SJCRH30 (cell line): ENCODE data around the gene ANP32D. TPM values are rescaled to one million over a fixed set of nuclear protein-coding genes. Genes with fewer than 3 reads are reported as not detected.
"Not testable (repeated sequence)": the region's sequence is repeated elsewhere in the genome, so short reads cannot be mapped to it uniquely, and the experiment has no call there.

ENCODE experiments used
- DNase-seq, 2 experiments: peaks; one replicate each; pipeline ENCODE4 v3.0.0-alpha.2; 2015 to 2020
- H3K27ac ChIP-seq: fragments of 250-450 bp; sonication (Bioruptor Pico); 2 replicates; pipeline ENCODE4 v1.5.1; 2020; ENCODE audit warnings: mild to moderate bottlenecking, moderate library complexity
- H3K27me3 ChIP-seq: fragments of 250-450 bp; sonication (Bioruptor Pico); 2 replicates; pipeline ENCODE4 v1.5.1; 2020; ENCODE audit warnings: mild to moderate bottlenecking, moderate library complexity
- H3K36me3 ChIP-seq: fragments of 250-450 bp; sonication (Bioruptor Pico); 2 replicates; pipeline ENCODE4 v1.5.1; 2020; ENCODE audit warnings: mild to moderate bottlenecking, moderate library complexity
- H3K4me1 ChIP-seq: fragments of 250-450 bp; sonication (Bioruptor Pico); 2 replicates; pipeline ENCODE4 v1.5.1; 2020; ENCODE audit warnings: mild to moderate bottlenecking, moderate library complexity
- H3K4me3 ChIP-seq: fragments of 250-450 bp; sonication (Bioruptor Pico); 2 replicates; pipeline ENCODE4 v1.5.1; 2020; ENCODE audit warnings: mild to moderate bottlenecking, moderate library complexity
- H3K9me3 ChIP-seq: fragments of 250-450 bp; sonication (Bioruptor Pico); replicated peaks from 2 replicates; pipeline ENCODE4 v1.5.1; 2020; ENCODE audit warnings: mild to moderate bottlenecking, moderate library complexity
- total RNA-seq: library from RNA; depleted of rRNA; stranded (reverse); fragments of >200 nt; shearing (Covaris generic); gene quantifications from 2 replicates; pipeline ENCODE4 v1.2.3, GENCODE V29; 2014; rRNA removed

The ANP32D gene
- total RNA-seq: 0.18 TPM in 1 of 2 replicates, not detected in the other

DNA sequence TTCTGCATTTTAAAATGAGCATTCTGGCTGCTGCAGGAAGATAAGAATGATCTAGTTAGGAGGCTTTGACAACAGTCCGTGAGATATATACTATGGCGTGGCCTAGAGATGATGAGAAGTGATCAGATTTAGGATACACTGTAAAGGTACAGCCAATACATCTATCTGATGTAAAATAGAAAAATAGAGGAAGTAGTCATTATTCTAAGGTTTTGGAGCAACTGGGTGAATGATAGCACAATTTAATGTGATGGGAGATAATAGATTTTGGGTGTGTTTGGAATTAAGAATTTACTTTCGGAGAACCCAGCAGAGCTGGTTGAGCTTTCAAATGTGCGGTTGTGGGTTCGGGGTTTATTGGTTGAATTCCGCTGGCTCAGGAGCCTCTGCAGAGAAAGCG, at the start of gene ANP32D:
Gene ANP32D, plus strand, starts transcription at position 301 of the 400 bp plus-strand sequence. CDS start 106 bp downstream, outside the sequence.
- Histone ChIP-seq H3K36me3 (no peaks in the 10 kb centered on the region), H3K27ac (no peak within 1 kb of the TSS), H3K4me3 (no peak within 1 kb of the TSS), H3K4me1 (no peaks in the 10 kb centered on the region), H3K9me3 (0 out of 2 replicates have a peak, but pooled peaks cover 6% of the 10 kb centered on the region), H3K27me3 (no peaks in the 10 kb centered on the region)
- DNase-seq: no peak

DNA sequence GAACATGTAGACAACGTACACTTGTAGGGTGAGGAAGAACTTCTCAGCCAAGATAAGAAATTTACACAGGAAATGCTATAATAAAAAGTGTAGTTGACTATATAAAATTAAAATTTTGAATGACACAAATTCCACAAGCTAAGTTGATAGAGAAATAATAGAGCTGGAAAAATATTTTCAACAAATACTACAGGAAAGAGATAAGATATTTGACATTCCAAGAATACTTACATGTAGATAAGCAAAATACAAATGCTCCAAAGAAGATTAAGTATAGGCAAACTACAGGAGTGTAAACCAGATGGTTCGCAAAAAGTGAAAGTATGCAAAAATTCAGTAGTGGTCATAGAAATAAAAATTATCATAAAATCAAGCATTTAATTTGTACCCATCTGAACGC, 49.2 kb upstream of the ANP32D start:
- DNase-seq: no peak
- Histone ChIP-seq H3K9me3 (no peaks in the 10 kb centered on the region), H3K4me3 (no peak overlapping the region), H3K27me3 (no peaks in the 10 kb centered on the region), H3K36me3 (no peaks in the 10 kb centered on the region), H3K4me1 (no peaks in the 10 kb centered on the region), H3K27ac (no peak overlapping the region)

DNA sequence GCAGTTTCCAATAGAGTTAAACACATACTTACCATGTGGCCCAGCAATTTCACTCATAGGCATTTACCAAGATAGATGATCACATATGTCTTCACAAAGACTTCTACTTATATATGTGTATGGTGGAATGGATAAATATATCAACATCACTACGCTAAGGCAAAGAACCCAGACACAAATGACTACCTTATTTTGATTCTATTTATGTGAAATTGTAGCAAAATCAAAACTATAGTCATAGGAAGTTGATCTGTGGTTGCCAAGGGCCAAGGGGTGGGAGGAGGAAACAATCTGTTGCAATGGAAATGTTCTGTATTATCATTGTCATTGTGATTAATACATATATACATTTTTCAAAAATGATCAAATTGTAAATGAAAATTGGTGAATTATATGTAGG, 47.7 kb upstream of the ANP32D start:
- Histone ChIP-seq H3K36me3 (no peaks in the 10 kb centered on the region), H3K27me3 (no peaks in the 10 kb centered on the region), H3K27ac (no peak overlapping the region), H3K9me3 (no peaks in the 10 kb centered on the region), H3K4me3 (no peak overlapping the region), H3K4me1 (no peaks in the 10 kb centered on the region)
- no peak for DNase-seq

- not testable (repeated sequence) for H3K4me1 ChIP-seq, H3K9me3 ChIP-seq, H3K27me3 ChIP-seq, H3K36me3 ChIP-seq, H3K4me3 ChIP-seq, DNase-seq, H3K27ac ChIP-seq
Measured at GRCh38 chr12:48434016-48434415, 38.3 kb upstream of the ANP32D start.

GRCh38 chr12:48441069-48441468, 31.3 kb upstream of the ANP32D start:
- no peak for DNase-seq
- H3K4me1 ChIP-seq: no peaks in the 10 kb centered on the region
- H3K4me3 ChIP-seq: no peak overlapping the region
- peaks cover 6% of the 10 kb centered on the region; the same call in 1 of the 2 replicates for H3K27me3 ChIP-seq
- no peaks in the 10 kb centered on the region for H3K36me3 ChIP-seq
- peaks cover 11% of the 10 kb centered on the region; the same call in 1 of the 2 replicates for H3K9me3 ChIP-seq
- H3K27ac ChIP-seq: no peak overlapping the region

DNA sequence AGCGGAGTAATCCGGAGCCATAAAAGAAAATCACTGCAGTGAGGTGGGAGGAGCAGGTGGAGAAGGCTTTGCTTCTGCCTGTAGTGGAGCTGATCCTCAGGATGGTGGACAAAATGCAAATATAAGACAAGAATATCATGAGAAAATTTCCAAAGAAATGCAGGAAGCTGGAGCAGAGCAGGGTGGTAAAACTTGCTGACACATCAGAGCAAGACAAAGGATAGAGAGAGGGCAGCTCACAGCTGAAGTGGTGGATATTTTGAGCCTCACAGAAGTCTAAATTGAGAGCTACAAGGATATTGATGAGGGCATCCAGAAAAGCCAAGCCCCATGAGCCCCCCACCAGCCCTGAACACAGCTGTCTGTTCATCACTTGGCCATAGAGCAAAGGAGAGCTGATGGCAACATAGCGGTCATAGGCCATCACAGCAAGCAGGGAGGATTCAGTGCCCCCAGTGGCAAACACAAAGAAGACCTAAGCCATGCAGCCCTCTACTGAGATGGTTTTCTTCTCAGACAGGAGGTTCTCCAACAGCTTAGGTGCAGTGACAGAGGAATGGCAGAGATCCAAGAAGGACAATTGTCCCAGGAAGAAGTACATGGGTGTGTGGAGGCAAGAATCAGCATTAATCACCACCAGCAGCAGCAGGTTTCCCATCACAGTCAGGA, 30.0 kb upstream of the ANP32D start:
- Histone ChIP-seq H3K4me1 (no peaks in the 10 kb centered on the region), H3K9me3 (peaks cover 9% of the 10 kb centered on the region; the same call in 1 of the 2 replicates), H3K27me3 (peaks cover 6% of the 10 kb centered on the region; the same call in 1 of the 2 replicates), H3K4me3 (no peak overlapping the region), H3K27ac (no peak overlapping the region), H3K36me3 (no peaks in the 10 kb centered on the region)
- no peak for DNase-seq

DNA sequence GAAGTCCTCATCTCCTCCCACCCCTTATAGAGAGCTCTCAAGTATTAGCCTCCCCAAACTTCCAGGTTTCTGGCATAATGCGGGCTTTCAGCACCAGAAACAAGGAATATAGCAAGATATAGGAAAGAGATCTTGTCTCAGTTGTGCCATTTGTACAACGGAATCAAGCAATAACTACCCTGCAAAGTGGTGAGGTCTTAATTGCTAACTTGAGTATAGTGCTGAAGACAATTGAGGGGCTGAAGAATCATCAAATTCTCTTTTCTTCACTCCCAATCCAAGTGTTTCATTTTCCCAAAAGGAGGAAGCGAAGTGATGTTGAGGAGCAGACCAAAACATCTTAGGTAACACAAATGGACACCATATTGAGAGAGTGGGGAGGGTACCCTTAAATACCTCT, 26.8 kb upstream of the ANP32D start:
- H3K27ac ChIP-seq: no peak overlapping the region

DNA sequence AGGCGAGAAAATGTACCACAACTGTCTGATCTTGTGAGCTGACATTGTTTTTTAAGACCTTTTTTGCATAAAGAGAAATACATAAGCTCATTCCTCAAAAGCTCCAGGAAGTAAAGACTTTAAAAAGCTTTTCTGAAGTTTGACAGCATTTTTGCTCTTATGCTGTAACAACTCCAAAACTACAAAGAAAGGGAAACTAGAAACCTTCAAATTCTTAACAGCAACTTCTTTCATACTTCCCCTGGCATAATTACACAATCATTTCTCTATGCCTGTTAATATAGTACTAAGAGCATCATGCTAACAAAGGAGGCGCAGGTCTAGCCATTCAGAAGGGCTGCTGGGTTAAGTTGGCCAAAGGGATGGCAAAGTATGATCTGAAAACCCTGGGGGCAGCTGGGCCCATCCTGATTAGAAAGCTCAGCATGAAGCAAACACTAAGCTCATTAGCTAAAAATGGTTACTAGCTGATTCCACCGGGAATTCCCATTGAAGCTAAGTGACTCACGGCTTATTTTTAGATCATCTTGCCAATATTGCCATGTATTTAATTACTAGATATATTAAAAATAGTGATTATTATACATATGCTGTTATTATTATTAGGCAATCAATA, 26.1 kb upstream of the ANP32D start:
- no peak overlapping the region for H3K27ac ChIP-seq
- H3K9me3 ChIP-seq: no peaks in the 10 kb centered on the region
- no peaks in the 10 kb centered on the region for H3K36me3 ChIP-seq
- H3K4me3 ChIP-seq: no peak overlapping the region
- no peaks in the 10 kb centered on the region for H3K4me1 ChIP-seq
- peaks cover 6% of the 10 kb centered on the region; the same call in 1 of the 2 replicates for H3K27me3 ChIP-seq
- DNase-seq: no peak

More for the DNA sequence above, 26.8 kb upstream of the ANP32D start:
- Histone ChIP-seq H3K36me3 (no peaks in the 10 kb centered on the region), H3K9me3 (no peaks in the 10 kb centered on the region), H3K4me1 (no peaks in the 10 kb centered on the region), H3K4me3 (no peak overlapping the region), H3K27me3 (peaks cover 6% of the 10 kb centered on the region; the same call in 1 of the 2 replicates)
- DNase-seq: no peak

DNA sequence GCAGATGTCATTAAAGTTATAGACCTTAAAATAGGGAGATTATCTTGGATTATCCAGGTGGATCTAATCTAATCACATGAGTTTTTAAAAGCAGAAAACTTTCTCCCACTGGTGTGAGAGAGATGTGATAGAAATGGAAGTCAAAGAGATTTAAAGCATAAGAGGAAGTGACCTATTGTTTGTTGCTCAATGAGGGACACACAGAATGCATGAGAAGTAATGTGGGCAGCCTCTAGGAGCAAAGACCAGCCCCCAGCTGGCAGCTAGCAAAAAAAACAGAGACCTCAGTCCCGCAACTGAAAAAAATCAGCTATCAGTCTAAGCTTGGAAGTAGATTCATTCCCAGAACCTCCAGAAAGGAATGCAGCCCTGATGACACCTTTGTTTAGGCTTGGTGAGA, 24.6 kb upstream of the ANP32D start:
- Histone ChIP-seq H3K27ac (no peak overlapping the region), H3K27me3 (peaks cover 6% of the 10 kb centered on the region; the same call in 1 of the 2 replicates), H3K9me3 (no peaks in the 10 kb centered on the region), H3K4me1 (no peaks in the 10 kb centered on the region), H3K36me3 (no peaks in the 10 kb centered on the region), H3K4me3 (no peak overlapping the region)
- DNase-seq: no peak

DNA sequence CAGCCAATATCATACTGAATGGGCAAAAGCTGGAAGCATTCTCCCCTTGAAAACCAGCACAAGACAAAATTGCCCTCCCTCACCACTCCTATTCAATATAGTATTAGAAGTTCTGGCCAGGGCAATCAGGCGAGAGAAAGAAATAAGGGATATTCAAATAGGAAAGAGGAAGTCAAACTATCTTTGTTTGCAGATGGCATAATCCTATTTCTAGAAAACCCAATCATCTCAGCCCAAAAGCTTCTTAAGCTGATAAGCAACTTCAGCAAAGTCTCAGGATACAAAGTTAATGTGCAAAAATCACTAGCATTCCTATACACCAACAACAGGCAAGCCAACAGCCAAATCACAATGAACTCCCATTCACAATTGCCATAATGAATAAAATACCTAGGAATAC, 21.0 kb upstream of the ANP32D start:
- no peaks in the 10 kb centered on the region for H3K27me3 ChIP-seq
- H3K4me1 ChIP-seq: no peaks in the 10 kb centered on the region
- DNase-seq: no peak
- no peak overlapping the region for H3K27ac ChIP-seq
- no peak overlapping the region for H3K4me3 ChIP-seq
- no peaks in the 10 kb centered on the region for H3K36me3 ChIP-seq
- H3K9me3 ChIP-seq: 0 out of 2 replicates have a peak, but pooled peaks cover 2% of the 10 kb centered on the region

- H3K4me1 ChIP-seq, DNase-seq, H3K27me3 ChIP-seq, H3K4me3 ChIP-seq, H3K9me3 ChIP-seq, H3K36me3 ChIP-seq, H3K27ac ChIP-seq: not testable (repeated sequence)
Measured at GRCh38 chr12:48452961-48453360, 19.4 kb upstream of the ANP32D start.

DNA sequence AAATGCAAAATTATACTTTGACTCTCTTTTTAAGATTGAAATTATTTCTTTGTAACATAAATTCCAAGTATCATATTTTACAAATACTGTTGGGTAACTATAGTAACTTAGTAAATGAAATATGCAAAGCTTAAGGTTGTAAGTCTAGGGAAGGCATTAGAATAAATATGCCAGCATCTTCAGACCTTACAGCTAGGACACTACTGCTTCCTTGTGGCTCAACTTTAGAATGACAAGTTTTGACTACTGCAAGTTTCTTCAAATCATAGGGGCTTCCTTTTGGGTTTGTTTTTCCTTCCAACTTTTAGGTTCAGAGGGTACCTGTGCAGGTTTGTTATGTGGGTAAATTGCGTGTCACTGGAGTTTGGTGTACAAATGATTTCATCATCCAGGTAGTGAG, 17.7 kb upstream of the ANP32D start:
- no peaks in the 10 kb centered on the region for H3K4me1 ChIP-seq
- H3K27me3 ChIP-seq: no peaks in the 10 kb centered on the region
- peak in 1 of 2 experiments; percentile 30 for DNase-seq
- H3K4me3 ChIP-seq: no peak overlapping the region
- H3K36me3 ChIP-seq: no peaks in the 10 kb centered on the region
- H3K27ac ChIP-seq: no peak overlapping the region
- 0 out of 2 replicates have a peak, but pooled peaks cover 2% of the 10 kb centered on the region for H3K9me3 ChIP-seq

DNA sequence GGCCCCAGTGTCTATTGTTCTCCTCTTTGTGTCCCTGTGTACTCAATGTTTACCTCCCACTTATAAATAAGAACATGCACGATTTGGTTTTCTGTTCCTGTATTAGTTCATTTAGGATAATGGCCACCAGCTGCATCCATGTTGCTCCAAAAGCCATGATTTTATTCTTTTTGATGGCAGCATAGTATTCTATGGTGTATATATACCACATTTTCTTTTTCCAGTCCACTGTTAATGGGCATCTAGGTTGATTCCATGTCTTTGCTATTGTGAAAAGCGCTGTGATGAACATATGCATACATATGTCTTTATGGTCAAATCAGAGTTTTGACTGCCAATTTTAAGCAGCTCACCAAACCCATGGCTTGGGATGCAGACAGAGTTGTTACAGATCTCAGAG, 17.2 kb upstream of the ANP32D start:
- DNase-seq: no peak
- H3K36me3 ChIP-seq: no peaks in the 10 kb centered on the region
- no peaks in the 10 kb centered on the region for H3K27me3 ChIP-seq
- 0 out of 2 replicates have a peak, but pooled peaks cover 2% of the 10 kb centered on the region for H3K9me3 ChIP-seq
- H3K27ac ChIP-seq: no peak overlapping the region
- no peaks in the 10 kb centered on the region for H3K4me1 ChIP-seq
- H3K4me3 ChIP-seq: no peak overlapping the region

DNA sequence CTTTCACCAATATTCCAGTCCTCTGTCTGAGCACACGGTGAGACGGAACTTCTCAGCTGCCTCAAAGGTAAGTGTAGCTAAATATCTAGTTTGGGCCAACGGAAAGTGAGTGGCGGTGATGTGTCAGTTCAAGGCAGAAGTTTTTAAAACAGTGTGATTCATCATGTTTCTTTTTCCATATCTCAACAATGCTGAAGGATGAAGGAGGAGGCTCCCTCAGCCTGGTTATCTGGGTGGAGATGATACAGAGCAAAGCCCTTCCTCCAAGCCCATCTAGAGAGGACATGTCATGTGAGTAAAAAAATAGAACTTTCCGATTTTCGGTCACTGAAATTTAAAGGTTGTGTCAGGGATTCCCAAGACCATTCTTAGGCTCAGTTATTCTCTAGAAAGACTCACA, 13.1 kb upstream of the ANP32D start:
- H3K27me3 ChIP-seq: no peaks in the 10 kb centered on the region; the same call in 1 of the 2 replicates
- no peak overlapping the region for H3K27ac ChIP-seq
- no peaks in the 10 kb centered on the region for H3K36me3 ChIP-seq
- H3K4me1 ChIP-seq: no peaks in the 10 kb centered on the region
- no peak overlapping the region for H3K4me3 ChIP-seq
- DNase-seq: no peak
- H3K9me3 ChIP-seq: no peaks in the 10 kb centered on the region

DNA sequence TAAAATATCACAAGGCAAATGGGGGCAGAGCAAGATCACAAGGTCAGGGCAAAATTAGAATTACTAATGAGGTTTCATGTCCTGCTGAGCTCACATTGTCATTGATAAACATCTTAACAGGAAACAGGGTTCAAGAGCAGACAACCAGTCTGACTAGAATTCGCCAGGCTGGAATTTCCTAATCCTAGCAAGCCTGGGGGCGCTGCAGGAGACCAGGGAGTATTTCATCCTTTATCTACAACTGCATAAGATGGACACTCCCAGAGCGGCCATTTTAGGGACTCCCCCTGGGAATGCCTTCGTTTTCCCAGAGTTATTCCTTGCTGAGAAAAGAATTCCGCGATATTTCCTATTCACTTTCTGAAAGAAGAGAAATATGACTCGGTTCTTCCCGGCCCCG, 3.3 kb upstream of the ANP32D start:
- not testable (repeated sequence) for H3K9me3 ChIP-seq, H3K27ac ChIP-seq, H3K4me1 ChIP-seq, H3K36me3 ChIP-seq, DNase-seq, H3K4me3 ChIP-seq, H3K27me3 ChIP-seq
